Spinal cord (tissue), 10 donors: ENCODE data around the gene ZBTB40. TPM values are rescaled to one million over a fixed set of nuclear protein-coding genes. Genes with fewer than 3 reads are reported as not detected.

Experiments
- DNase-seq, 6 donors: peaks; one replicate each; pipeline versions ENCODE4 v3.0.0 to v3.0.0-alpha.2; 2013 to 2015; ENCODE audit warnings: low spot score in 6 of 6, low read depth in 4 of 6
- H3K27ac ChIP-seq: one replicate; pipeline ENCODE4 v1.5.1; 2013; ENCODE audit warnings: low read depth, low read length, control low read depth
- H3K27me3 ChIP-seq: one replicate; pipeline ENCODE4 v1.6.1; 2013; ENCODE audit warnings: low read length; ENCODE audit not compliant: control insufficient read depth, insufficient read depth
- H3K36me3 ChIP-seq: one replicate; pipeline ENCODE4 v1.6.1; 2013; ENCODE audit warnings: low read length; ENCODE audit not compliant: control insufficient read depth, insufficient read depth
- H3K4me1 ChIP-seq: one replicate; pipeline ENCODE4 v1.6.1; 2013; ENCODE audit warnings: low read length; ENCODE audit not compliant: control insufficient read depth, insufficient read depth
- H3K4me3 ChIP-seq: one replicate; pipeline ENCODE4 v1.5.1; 2013; ENCODE audit warnings: low read depth, low read length, control low read depth
- H3K9me3 ChIP-seq: one replicate; pipeline ENCODE4 v1.6.1; 2013; ENCODE audit warnings: low read length; ENCODE audit not compliant: control insufficient read depth, insufficient read depth
- WGBS: methylation state at CpG from one replicate; pipeline ENCODE4 v1.1.5; 2013; ENCODE audit warnings: missing lambda C conversion rate; ENCODE audit not compliant: insufficient coverage; 5-methylcytosine and 5-hydroxymethylcytosine counted together
- polyA plus RNA-seq, 2 donors: library from polyadenylated mRNA; unstranded; fragments of 120-200 nt; gene quantifications; one replicate each; pipeline ENCODE4 v1.2.1, GENCODE V29; 2013; ENCODE audit not compliant: insufficient read length in 2 of 2
- total RNA-seq, 2 donors: library from RNA; depleted of rRNA in 1 of 2; stranded (reverse); fragments of 120-200 nt in 1 of 2; fragments of >200 nt in 1 of 2; gene quantifications; one replicate each; pipeline versions ENCODE4 v1.2.3 to v1.2.4, GENCODE V29; 2013 to 2014
- donor health status: healthy.

ZBTB40 gene
- total and polyA plus RNA-seq, 4 donors, result 13.6 to 19.0 (median 17.7) TPM

DNA sequence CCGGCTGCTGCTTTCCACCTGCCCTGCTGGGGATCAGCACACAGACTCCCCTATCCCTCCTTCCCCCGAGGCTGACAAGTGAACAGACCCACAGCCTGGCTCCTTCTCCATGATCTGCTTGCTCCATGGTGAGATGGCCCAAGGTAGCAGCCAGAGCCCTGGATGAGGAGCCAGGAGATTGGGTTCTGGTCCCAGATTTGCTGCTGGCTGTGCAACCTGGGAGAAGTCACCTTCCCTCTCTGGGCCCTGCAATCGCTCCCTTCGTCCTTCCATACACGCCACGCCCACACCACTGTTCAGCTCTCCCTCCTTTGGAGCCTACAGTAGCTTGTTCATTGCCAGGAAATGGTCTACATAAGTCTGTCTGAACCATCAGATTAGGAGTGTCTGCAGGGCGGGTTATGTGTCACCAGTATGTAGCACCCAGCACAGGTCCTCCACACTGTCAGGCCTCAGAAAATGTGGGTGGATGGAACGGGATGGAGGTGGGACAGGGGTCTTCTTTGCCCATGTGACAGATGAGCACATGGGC, 102.4 kb downstream of the ZBTB40 start:
- Histone ChIP-seq H3K9me3 (no peaks in the 10 kb centered on the region), H3K36me3 (no peaks in the 10 kb centered on the region), H3K27me3 (peaks cover 7% of the 10 kb centered on the region), H3K4me3 (no peak overlapping the region), H3K4me1 (peaks cover 22% of the 10 kb centered on the region), H3K27ac (no peak overlapping the region)
- no peak for DNase-seq
- 90% methylated on average over 8 of the region's 8 CpGs for WGBS

DNA sequence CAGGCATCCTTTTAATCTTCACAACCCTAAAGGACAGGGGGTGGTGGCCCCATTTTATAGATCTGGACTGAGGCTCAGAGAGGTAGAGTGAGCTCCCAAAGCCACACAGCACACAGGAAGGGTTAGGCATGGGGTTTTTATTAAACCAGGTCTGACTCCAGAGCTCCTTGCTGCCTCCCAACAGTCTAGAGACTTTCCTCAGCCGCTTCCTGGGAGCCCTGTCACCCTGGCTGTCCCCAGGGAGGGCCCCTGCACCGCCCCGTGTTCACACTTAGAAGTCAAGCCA, 103.7 kb downstream of the ZBTB40 start:
- H3K9me3 ChIP-seq, result no peaks in the 10 kb centered on the region
- WGBS, result 75% methylated on average over 3 of the region's 3 CpGs
- H3K36me3 ChIP-seq, result no peaks in the 10 kb centered on the region
- H3K4me1 ChIP-seq, result peaks cover 22% of the 10 kb centered on the region
- H3K4me3 ChIP-seq, result no peak overlapping the region
- peaks cover 12% of the 10 kb centered on the region for H3K27me3 ChIP-seq
- DNase-seq, result no peak
- H3K27ac ChIP-seq, result no peak overlapping the region

DNA sequence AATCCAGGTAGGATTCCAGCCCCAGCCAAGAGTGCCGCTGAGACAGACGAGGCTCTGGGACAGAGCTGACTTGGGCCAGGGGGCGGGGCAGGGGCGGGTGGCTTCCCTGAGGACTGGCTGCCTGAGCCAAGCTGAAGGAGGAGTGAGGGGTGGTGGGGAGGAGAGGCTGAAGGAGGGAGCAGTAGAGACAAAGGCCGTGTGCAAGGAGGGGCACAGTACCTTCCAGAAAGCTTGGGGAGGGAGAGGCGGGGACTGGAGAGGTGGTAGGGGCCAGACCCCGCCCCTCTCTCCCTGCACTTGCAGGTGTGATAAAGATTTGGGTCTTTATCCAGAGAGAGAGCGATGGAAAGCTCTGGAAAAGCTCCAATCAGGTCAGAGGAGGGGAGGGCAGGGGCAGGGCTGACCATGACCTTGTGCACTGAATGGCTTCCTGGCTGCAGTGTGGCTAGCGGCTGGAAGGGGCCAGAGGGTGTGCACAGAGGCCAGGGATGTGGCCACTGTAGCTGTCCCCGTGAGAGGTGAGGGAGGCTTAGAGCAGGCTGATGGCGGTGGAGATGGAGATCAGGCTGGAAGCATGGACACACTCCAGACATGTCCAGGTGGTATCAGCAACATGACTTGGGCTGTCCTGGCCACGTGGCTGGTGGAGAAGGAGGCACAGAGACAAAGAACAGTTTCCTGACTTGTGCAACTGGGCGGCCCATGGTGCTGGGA, 104.9 kb downstream of the ZBTB40 start:
- Histone ChIP-seq H3K4me3 (no peak overlapping the region), H3K9me3 (no peaks in the 10 kb centered on the region), H3K27ac (no peak overlapping the region), H3K27me3 (peaks cover 19% of the 10 kb centered on the region), H3K4me1 (peaks cover 22% of the 10 kb centered on the region), H3K36me3 (no peaks in the 10 kb centered on the region)
- WGBS, result 44% methylated on average over 12 of the region's 13 CpGs
- DNase-seq, result no peak

DNA sequence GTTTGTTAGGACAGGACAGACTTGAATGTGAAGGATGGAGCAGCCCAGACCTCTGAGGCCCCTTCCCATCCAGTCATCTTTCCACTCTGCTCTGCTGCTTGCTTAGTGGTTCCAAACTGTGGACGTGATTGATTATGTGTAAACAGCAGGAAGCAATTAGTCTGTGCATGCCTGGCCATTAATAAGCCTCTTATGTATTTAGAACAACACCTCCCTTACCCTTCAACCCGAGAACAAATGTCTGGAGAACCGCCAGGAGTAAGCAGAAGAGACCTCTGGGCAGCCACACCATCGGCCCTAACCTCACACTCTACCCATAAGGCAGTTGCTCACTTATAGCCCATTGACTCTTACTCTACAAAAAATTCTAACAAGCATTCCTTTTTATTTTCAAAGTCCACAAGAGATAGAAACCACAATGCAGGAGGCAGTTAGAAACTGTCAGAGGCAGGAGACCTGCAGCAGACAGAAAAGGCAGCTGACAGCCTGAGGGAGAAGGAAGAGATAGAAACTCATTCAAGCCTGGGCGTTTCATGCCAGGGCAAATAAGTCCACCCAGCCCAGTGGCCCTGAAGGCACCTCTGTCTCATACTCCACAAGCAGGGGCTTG, 105.8 kb downstream of the ZBTB40 start:
- no peak for DNase-seq
- Histone ChIP-seq H3K27me3 (peaks cover 27% of the 10 kb centered on the region), H3K4me1 (peaks cover 22% of the 10 kb centered on the region), H3K36me3 (no peaks in the 10 kb centered on the region), H3K4me3 (no peak overlapping the region), H3K27ac (no peak overlapping the region), H3K9me3 (no peaks in the 10 kb centered on the region)
- WGBS, result 37% methylated on average over 3 of the region's 5 CpGs

DNA sequence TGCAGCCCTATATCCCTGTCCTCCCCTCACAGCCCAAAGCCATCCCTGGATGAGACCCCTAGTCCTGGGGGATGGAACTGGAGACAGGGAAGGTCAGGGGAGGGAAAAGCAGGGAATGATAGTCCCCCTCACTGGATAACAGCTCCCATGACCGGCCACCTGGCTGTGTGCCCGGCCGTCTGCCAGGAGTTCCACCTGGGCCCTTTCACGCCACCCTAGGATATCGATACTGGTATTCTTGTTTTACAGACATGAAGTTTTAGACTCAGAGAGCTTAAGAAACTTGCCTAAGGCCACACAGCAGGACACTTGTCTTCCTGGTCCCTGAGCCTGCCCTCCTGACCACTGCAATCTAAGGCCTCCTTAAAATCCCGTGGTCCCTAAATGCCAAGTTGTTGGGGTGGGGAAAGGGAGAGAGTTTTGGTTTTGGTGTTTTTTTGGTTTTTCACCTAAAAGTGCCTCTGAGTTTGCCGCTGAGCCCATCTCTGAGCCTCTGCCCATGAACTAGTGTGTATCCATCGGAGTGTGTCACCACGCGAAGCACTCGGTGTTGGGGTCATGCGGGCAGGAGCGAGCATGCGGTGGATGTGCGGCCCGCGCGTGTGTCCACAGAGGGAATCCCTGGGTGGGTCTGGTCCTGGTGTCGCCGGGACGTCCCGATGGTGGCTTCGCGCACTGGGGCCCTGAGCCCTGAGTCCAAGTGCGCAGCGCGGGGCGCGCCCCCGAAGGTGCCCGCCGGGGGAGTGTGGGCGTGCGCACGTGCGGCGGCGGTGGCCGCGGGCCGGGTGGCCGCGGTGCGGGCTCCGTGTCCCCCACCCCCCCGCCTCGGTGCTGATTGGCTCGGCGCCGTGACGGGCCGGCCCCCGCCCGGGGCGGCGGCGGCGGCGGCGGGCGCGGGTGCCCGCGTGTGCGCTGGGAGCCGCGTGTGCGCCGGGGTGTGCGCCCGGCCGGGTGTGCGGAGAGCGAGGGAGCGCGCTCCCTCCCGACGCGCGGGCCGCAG, 111.2 kb downstream of the ZBTB40 start, which contains the start of gene EPHA8:
Gene EPHA8 (plus strand): TSS at position 906 of the 1,000 bp plus-strand sequence. CDS start 147 bp downstream, outside the sequence.
- H3K4me3 ChIP-seq, result peak within 1 kb of the TSS; percentile 5
- peaks cover 34% of the 10 kb centered on the region for H3K4me1 ChIP-seq
- H3K27me3 ChIP-seq, result peaks cover 45% of the 10 kb centered on the region
- H3K9me3 ChIP-seq, result no peaks in the 10 kb centered on the region
- 6% methylated on average over 81 of the region's 81 CpGs for WGBS
- H3K36me3 ChIP-seq, result peaks cover 3% of the 10 kb centered on the region
- H3K27ac ChIP-seq, result no peak within 1 kb of the TSS
- DNase-seq, result peak in 1 of 6 donors; percentile 64

DNA sequence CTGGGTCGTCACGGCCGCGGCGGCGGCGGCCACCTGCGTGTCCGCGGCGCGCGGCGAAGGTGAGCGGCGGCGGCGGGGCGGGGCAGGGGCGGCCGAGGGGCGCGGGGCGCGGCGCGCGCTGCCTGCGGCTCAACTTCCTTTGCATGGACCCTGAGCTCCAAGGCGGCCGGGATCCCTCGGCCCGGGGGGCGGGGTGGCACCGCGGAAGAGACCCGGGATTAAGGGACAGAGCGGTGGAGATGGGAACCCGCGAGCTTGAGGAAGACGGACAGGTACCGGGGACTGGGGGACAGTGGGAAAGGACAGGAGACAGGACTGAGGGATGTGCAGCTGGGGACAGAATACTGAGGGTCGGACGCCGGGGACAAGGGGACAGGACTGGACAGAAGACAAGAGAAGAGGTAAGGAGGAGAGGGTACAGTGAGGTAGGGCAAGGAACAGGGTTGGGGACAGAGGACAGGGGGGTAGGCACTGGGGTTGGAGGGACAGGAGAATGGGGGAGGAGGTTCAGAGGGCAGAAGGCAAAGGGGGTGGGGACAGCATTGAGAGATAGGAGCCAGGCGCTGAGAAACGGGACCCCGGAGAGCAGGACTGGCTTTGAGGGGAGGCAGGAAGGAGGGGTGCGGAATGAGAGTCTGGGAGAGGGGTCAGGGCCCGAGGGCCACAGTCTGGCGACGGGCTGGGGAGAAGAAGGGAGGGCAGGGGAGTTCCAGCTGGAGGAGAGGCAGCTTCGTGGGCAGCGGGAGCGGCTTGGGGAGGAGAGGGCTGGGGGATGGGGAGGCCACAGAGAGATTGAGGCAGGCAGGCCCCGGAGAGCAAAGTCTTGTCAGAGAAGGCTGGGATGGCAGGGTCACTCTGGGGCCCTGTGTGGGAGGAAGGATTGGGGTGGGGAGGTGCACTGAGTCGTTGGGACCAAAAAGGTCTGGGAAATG, 112.3 kb downstream of the ZBTB40 start:
- H3K4me1 ChIP-seq, result peaks cover 34% of the 10 kb centered on the region
- no peaks in the 10 kb centered on the region for H3K9me3 ChIP-seq
- no peak for DNase-seq
- 2% methylated on average over 56 of the region's 57 CpGs for WGBS
- H3K4me3 ChIP-seq, result no peak overlapping the region
- peaks cover 3% of the 10 kb centered on the region for H3K36me3 ChIP-seq
- H3K27ac ChIP-seq, result no peak overlapping the region
- H3K27me3 ChIP-seq, result peaks cover 45% of the 10 kb centered on the region

DNA sequence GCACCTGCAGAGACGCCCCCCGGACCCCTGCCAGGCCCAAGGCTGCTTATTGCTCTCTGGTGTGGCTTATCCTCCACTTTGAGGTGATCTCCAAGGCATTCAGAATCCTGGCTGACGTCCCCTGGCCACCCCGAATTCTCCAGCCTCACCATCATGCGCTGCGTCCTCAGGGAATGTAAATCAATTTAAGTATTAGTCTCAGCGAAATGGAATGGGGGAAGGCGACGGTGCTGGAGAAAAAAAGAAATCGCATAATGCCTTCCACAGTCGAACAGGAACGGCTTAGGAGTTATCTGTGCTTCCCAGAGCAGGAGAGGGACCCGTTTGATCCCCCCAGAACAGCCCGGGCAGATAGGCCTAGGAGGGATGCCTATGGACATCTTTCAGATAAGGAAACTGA, 114.5 kb downstream of the ZBTB40 start:
- Histone ChIP-seq H3K27ac (no peak overlapping the region), H3K9me3 (no peaks in the 10 kb centered on the region), H3K4me3 (no peak overlapping the region), H3K36me3 (peaks cover 18% of the 10 kb centered on the region), H3K27me3 (peaks cover 37% of the 10 kb centered on the region), H3K4me1 (peaks cover 37% of the 10 kb centered on the region)
- peak in 1 of 6 donors; percentile 58 for DNase-seq
- WGBS, result 67% methylated on average over 10 of the region's 14 CpGs

DNA sequence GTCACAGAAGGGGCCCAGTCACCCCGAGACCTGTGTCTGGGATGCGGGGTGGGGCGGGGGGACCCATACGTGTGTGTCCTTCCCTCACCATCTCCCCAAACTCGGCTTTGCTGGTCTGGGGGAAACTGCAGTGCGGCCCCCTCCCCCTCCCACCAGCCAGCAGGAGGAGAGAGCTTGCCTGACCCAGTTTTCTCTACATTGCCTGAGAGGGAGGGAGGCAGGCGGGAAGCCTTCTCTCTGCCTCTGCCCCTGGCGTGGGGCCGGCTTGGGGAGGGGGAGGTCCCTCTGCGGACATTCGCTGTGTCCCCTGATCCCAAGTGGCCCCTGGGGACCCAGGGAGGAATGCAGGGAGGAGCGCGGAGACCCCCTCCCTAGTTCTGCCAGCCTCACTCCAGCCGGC, 115.5 kb downstream of the ZBTB40 start:
- Histone ChIP-seq H3K4me1 (peaks cover 37% of the 10 kb centered on the region), H3K36me3 (peaks cover 18% of the 10 kb centered on the region), H3K27me3 (peaks cover 27% of the 10 kb centered on the region), H3K27ac (no peak overlapping the region), H3K4me3 (no peak overlapping the region), H3K9me3 (no peaks in the 10 kb centered on the region)
- 36% methylated on average over 4 of the region's 14 CpGs for WGBS
- no peak for DNase-seq
